ENCODE measurements around the gene LRIG1.

Gene LRIG1

GRCh38 chr3:66500576-66501482 lies at the start of gene LRIG1:
LRIG1 (minus strand) TSS chr3:66501022; CDS start chr3:66500407, 615 bp downstream.
- ChIA-PET POLR2A (no interaction called here), CTCF (interaction anchor here (1.2 kb wide), 1 partner anchor 14 kb away, joined by 3 read pairs; no protein-coding TSS in a partner anchor)
- DNase-seq (ENCODE audit: extremely low spot score), result peak; percentile 94
- TF ChIP-seq CTCF (IDR thresholded peaks at IDR 0.05; ENCODE audit: control extremely low read depth, extremely low read depth, low read depth, missing control alignments), result no peak

GRCh38 chr3:66544619-66545429 lies 44.0 kb upstream of the LRIG1 start:
- TF ChIP-seq CTCF (IDR thresholded peaks at IDR 0.05; ENCODE audit: control extremely low read depth, extremely low read depth, low read depth, missing control alignments), result no peak

GRCh38 chr3:66542153-66542552 lies 41.3 kb upstream of the LRIG1 start:
- ChIA-PET CTCF (interaction anchor here (1.4 kb wide), 1 partner anchor 13 kb away, joined by 5 read pairs; no protein-coding TSS in a partner anchor), POLR2A (no interaction called here)
- no peak for DNase-seq (ENCODE audit: extremely low spot score)
- no peak for TF ChIP-seq CTCF (IDR thresholded peaks at IDR 0.05; ENCODE audit: control extremely low read depth, extremely low read depth, low read depth, missing control alignments)

More at GRCh38 chr3:66544619-66545429, 44.0 kb upstream of the LRIG1 start:
- ChIA-PET POLR2A (interaction anchor here (0.6 kb wide), 1 partner anchor 16 kb away, joined by 3 read pairs; no protein-coding TSS in a partner anchor), CTCF (interaction anchor here (1.2 kb wide), 1 partner anchor 19 kb away, joined by 3 read pairs; no protein-coding TSS in a partner anchor)
- DNase-seq (ENCODE audit: extremely low spot score), result no peak

- no peak for TF ChIP-seq CTCF (IDR thresholded peaks at IDR 0.05; ENCODE audit: control extremely low read depth, extremely low read depth, low read depth, missing control alignments)
- POLR2A ChIA-PET, result no interaction called here
- CTCF ChIA-PET, result no interaction called here
- DNase-seq (ENCODE audit: extremely low spot score), result no peak
Observed at GRCh38 chr3:66539466-66539989, 38.7 kb upstream of the LRIG1 start.

GRCh38 chr3:66538390-66538789 lies 37.6 kb upstream of the LRIG1 start:
- no peak for DNase-seq (ENCODE audit: extremely low spot score)
- CTCF ChIA-PET, result no interaction called here
- TF ChIP-seq CTCF (IDR thresholded peaks at IDR 0.05; ENCODE audit: control extremely low read depth, extremely low read depth, low read depth, missing control alignments), result no peak
- POLR2A ChIA-PET, result no interaction called here

- POLR2A ChIA-PET, result no interaction called here
- DNase-seq (ENCODE audit: extremely low spot score), result no peak
- CTCF ChIA-PET, result no interaction called here
- TF ChIP-seq CTCF (IDR thresholded peaks at IDR 0.05; ENCODE audit: control extremely low read depth, extremely low read depth, low read depth, missing control alignments), result no peak
Observed at GRCh38 chr3:66537735-66538134, 36.9 kb upstream of the LRIG1 start.

Measured in GM10248 (cell line).